H9 (cell line): Measurements from ENCODE around the gene COPS4. TPM values are rescaled to one million over a fixed set of nuclear protein-coding genes. Genes with fewer than 3 reads are reported as not detected.
A peak's percentile ranks its signal among the peaks of the same experiment; 100 is the strongest.

Source experiments
- DNase-seq: peaks from one replicate; pipeline ENCODE4 v3.0.0-alpha.2; 2017
- H2AFZ ChIP-seq: one replicate; pipeline ENCODE4 v1.6.1; 2013; ENCODE audit warnings: mild to moderate bottlenecking, low read length, control low read depth, moderate library complexity
- H2AK5ac ChIP-seq: 2 replicates; pipeline ENCODE4 v1.6.1; 2013; ENCODE audit warnings: low read length, control low read depth, mixed read lengths; ENCODE audit not compliant: insufficient read length
- H2BK120ac ChIP-seq: one replicate; pipeline ENCODE4 v1.6.1; 2013; ENCODE audit warnings: low read depth, mild to moderate bottlenecking, low read length, control low read depth, inconsistent platforms; ENCODE audit not compliant: poor library complexity, severe bottlenecking
- H2BK12ac ChIP-seq: 2 replicates; pipeline ENCODE4 v1.6.1; 2013; ENCODE audit warnings: low read length, control low read depth, mixed read lengths, low read depth; ENCODE audit not compliant: insufficient read length
- H2BK15ac ChIP-seq: 2 replicates; pipeline ENCODE4 v1.6.1; 2013; ENCODE audit warnings: low read depth, low read length, control low read depth
- H2BK20ac ChIP-seq: one replicate; pipeline ENCODE4 v1.6.1; 2013; ENCODE audit warnings: low read depth, mild to moderate bottlenecking, low read length, control low read depth, inconsistent platforms; ENCODE audit not compliant: poor library complexity, severe bottlenecking
- H2BK5ac ChIP-seq: 2 replicates; pipeline ENCODE4 v1.6.1; 2013; ENCODE audit warnings: low read length, control low read depth, mixed read lengths; ENCODE audit not compliant: insufficient read length
- H3K14ac ChIP-seq: 2 replicates; pipeline ENCODE4 v1.6.1; 2013; ENCODE audit warnings: low read length, control low read depth; ENCODE audit not compliant: insufficient read depth
- H3K18ac ChIP-seq: 2 replicates; pipeline ENCODE4 v1.6.1; 2013; ENCODE audit warnings: low read depth, mild to moderate bottlenecking, mixed read lengths, low read length, control low read depth; ENCODE audit not compliant: insufficient read length
- H3K23ac ChIP-seq: 2 replicates; pipeline ENCODE4 v1.6.1; 2013; ENCODE audit warnings: low read length, control low read depth, mixed read lengths, low read depth; ENCODE audit not compliant: insufficient read length
- H3K23me2 ChIP-seq: 2 replicates; pipeline ENCODE4 v1.6.1; 2013; ENCODE audit warnings: low read depth, mild to moderate bottlenecking, mixed read lengths, low read length, control low read depth; ENCODE audit not compliant: insufficient read length, poor library complexity, severe bottlenecking
- H3K27ac ChIP-seq: 2 replicates; pipeline ENCODE4 v1.5.1; 2013; ENCODE audit warnings: low read length, control low read depth, mixed read lengths, low read depth; ENCODE audit not compliant: insufficient read length
- H3K27me3 ChIP-seq: 2 replicates; pipeline ENCODE4 v1.6.1; 2013; ENCODE audit warnings: low read length, control low read depth, inconsistent platforms; ENCODE audit not compliant: insufficient read depth
- H3K4ac ChIP-seq: 2 replicates; pipeline ENCODE4 v1.6.1; 2013; ENCODE audit warnings: low read depth, mild to moderate bottlenecking, control low read depth, inconsistent platforms, low read length, moderate library complexity
- H3K4me1 ChIP-seq: 2 replicates; pipeline ENCODE4 v1.6.1; 2013; ENCODE audit warnings: low read length, control low read depth, inconsistent platforms; ENCODE audit not compliant: insufficient read depth
- H3K4me2 ChIP-seq: 2 replicates; pipeline ENCODE4 v1.6.1; 2013; ENCODE audit warnings: low read length, control low read depth, mixed read lengths; ENCODE audit not compliant: insufficient read length, insufficient read depth
- H3K56ac ChIP-seq: 2 replicates; pipeline ENCODE4 v1.6.1; 2013; ENCODE audit warnings: low read depth, mild to moderate bottlenecking, mixed read lengths, low read length, control low read depth; ENCODE audit not compliant: insufficient read length
- H3K79me1 ChIP-seq: 2 replicates; pipeline ENCODE4 v1.6.1; 2013; ENCODE audit warnings: low read depth, mild to moderate bottlenecking, moderate library complexity, low read length, control low read depth, inconsistent platforms; ENCODE audit not compliant: insufficient read depth, poor library complexity, severe bottlenecking
- H3K79me2 ChIP-seq: 2 replicates; pipeline ENCODE4 v1.6.1; 2013; ENCODE audit warnings: low read length, control low read depth, inconsistent platforms; ENCODE audit not compliant: insufficient read depth
- H3K9ac ChIP-seq: 2 replicates; pipeline ENCODE4 v1.6.1; 2013; ENCODE audit warnings: low read length, control low read depth, mixed read lengths; ENCODE audit not compliant: insufficient read length; ENCODE audit errors: extremely low read depth
- H3K9me3 ChIP-seq: one replicate; pipeline ENCODE4 v1.6.1; 2013; ENCODE audit warnings: low read depth, low read length, inconsistent platforms; ENCODE audit not compliant: control insufficient read depth
- H3T11ph ChIP-seq: one replicate; pipeline ENCODE4 v1.6.1; 2013; ENCODE audit warnings: mild to moderate bottlenecking, low read length, control low read depth, inconsistent platforms
- H4K20me1 ChIP-seq: one replicate; pipeline ENCODE4 v1.6.1; 2013; ENCODE audit not compliant: control insufficient read depth, insufficient read length, insufficient read depth
- H4K5ac ChIP-seq: 2 replicates; pipeline ENCODE4 v1.6.1; 2013; ENCODE audit warnings: low read depth, mild to moderate bottlenecking, mixed read lengths, low read length, control low read depth; ENCODE audit not compliant: insufficient read length
- H4K8ac ChIP-seq: replicated peaks from 2 replicates; pipeline ENCODE4 v1.6.1; 2013; ENCODE audit warnings: low read length, control low read depth, mixed read lengths, low read depth; ENCODE audit not compliant: insufficient read length
- H4K91ac ChIP-seq: 2 replicates; pipeline ENCODE4 v1.6.1; 2013; ENCODE audit warnings: low read depth, mild to moderate bottlenecking, moderate library complexity, mixed read lengths, low read length, control low read depth; ENCODE audit not compliant: insufficient read length
- H3K27ac Mint-ChIP-seq, 3 experiments: 2 replicates in 2 of 3; 3 replicates in 1 of 3; pipeline ENCODE4 v1.8.0; 2020 to 2021; ENCODE audit warnings: mixed read lengths in 3 of 3, mild to moderate bottlenecking in 1 of 3, moderate library complexity in 1 of 3
- H3K27me3 Mint-ChIP-seq: 2 replicates; pipeline ENCODE4 v1.8.0; 2021; ENCODE audit warnings: low read depth, mild to moderate bottlenecking, moderate library complexity, mixed read lengths
- H3K36me3 Mint-ChIP-seq, 3 experiments: 2 replicates in 2 of 3; 3 replicates in 1 of 3; pipeline ENCODE4 v1.8.0; 2020 to 2021; ENCODE audit warnings: low read depth in 3 of 3, mixed read lengths in 3 of 3; ENCODE audit not compliant: insufficient read depth in 1 of 3
- H3K4me1 Mint-ChIP-seq, 2 experiments: 2 replicates each; pipeline ENCODE4 v1.8.0; 2020; ENCODE audit warnings: mixed read lengths in 2 of 2
- H3K4me3 Mint-ChIP-seq, 2 experiments: 2 replicates in 1 of 2; 3 replicates in 1 of 2; pipeline ENCODE4 v1.8.0; 2020 to 2021; ENCODE audit warnings: mild to moderate bottlenecking in 2 of 2, mixed read lengths in 2 of 2, moderate library complexity in 1 of 2
- H3K9me3 Mint-ChIP-seq, 2 experiments: 2 replicates in 1 of 2; 3 replicates in 1 of 2; pipeline ENCODE4 v1.8.0; 2020; ENCODE audit warnings: mild to moderate bottlenecking in 2 of 2, mixed read lengths in 2 of 2, moderate library complexity in 1 of 2
- CTCF ChIP-seq: fragments of 200-600 bp; sonication (generic); conservative IDR thresholded peaks from 3 replicates; pipeline ENCODE4 v1.8.0; 2021; ENCODE audit warnings: antibody characterized with exemption, mild to moderate bottlenecking
- WGBS: extraction: QIAGEN DNeasy Blood & Tissue Kit; methylation state at CpG from one replicate; pipeline ENCODE4 v1.1.7; 2013; ENCODE audit warnings: missing lambda C conversion rate, low lambda C conversion rate, mixed read lengths; ENCODE audit not compliant: insufficient read length; ENCODE audit errors: extremely low coverage; 5-methylcytosine and 5-hydroxymethylcytosine counted together
- total RNA-seq: library from RNA; stranded (reverse); gene quantifications from 2 replicates; pipeline ENCODE4 v1.2.1, GENCODE V29; 2021

COPS4 gene
- total RNA-seq, 1 experiment from 2014 or later = 39.9 TPM

DNA sequence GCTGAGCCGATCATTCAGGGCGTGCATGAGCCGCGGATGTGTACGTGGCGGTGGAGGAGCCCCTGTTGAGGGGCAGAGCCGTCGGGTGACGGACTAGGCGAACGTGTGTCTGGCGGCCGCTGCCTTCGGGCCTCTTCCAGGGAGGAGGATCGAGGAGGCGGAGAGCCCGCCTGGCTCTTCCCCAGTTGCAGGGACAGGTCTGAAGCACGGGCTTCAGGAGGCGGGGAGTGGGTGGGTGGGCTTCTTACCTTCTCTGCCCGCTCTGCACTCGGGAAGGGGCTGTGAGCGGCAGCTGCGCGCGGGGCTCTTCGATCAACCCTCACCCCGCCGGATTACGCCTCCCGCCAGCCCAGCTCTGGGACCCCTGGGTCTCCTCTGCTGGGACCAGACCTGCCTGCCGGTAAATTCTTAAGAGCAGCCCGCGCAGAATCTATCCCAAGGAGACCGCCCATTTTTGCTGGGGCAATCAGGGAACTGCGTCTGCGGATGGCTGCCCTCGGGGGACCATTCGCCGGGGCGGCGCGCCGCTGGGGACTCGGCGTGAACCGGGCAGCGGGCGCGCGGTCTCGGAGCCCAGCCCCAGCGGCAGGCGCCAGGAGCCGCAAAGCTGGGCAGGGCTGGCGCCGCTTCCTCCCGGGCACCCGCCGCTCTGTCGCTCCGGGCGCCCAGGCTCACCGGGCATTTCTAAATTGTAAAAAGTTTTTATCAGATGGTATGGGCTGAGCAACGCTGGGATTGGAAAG lies 74.7 kb downstream of the COPS4 start:
- no peak overlapping the region for H2AFZ ChIP-seq
- H3K23me2 ChIP-seq = peaks cover 5% of the 10 kb centered on the region
- H3K9ac ChIP-seq = peak overlapping the region; percentile 25
- no peak overlapping the region for H4K5ac ChIP-seq
- H3K56ac ChIP-seq = no peak overlapping the region
- H2AK5ac ChIP-seq = no peak overlapping the region
- WGBS = no CpG with 5 or more reads among the region's 64 CpGs
- H3K14ac ChIP-seq = peak overlapping the region; percentile 59
- H2BK12ac ChIP-seq = no peak overlapping the region
- no peak overlapping the region for H2BK5ac ChIP-seq
- no peak overlapping the region for H3K27ac ChIP-seq
- H3K79me2 ChIP-seq = no peaks in the 10 kb centered on the region
- no peak for TF ChIP-seq CTCF
- no peak overlapping the region for H3T11ph ChIP-seq
- no peak overlapping the region for H3K23ac ChIP-seq
- peak overlapping the region; percentile 76 for H3K4me2 ChIP-seq
- peak overlapping the region; percentile 66 to 85 for H3K4me3 Mint-ChIP-seq
- H2BK15ac ChIP-seq = no peak overlapping the region
- DNase-seq = peak; percentile 67
- no peaks in the 10 kb centered on the region for H3K4me1 ChIP-seq
- H3K9me3 ChIP-seq = no peaks in the 10 kb centered on the region
- H2BK20ac ChIP-seq = no peak overlapping the region
- H3K4ac ChIP-seq = no peak overlapping the region
- no peak overlapping the region for H4K8ac ChIP-seq
- peaks cover 18% of the 10 kb centered on the region for H3K27me3 Mint-ChIP-seq
- no peaks in the 10 kb centered on the region for H3K36me3 Mint-ChIP-seq
- H3K27ac Mint-ChIP-seq = no peak overlapping the region
- H4K91ac ChIP-seq = no peak overlapping the region
- peak overlapping the region; percentile 13 for H3K18ac ChIP-seq
- no peaks in the 10 kb centered on the region; a peak in 1 of 5 replicates for H3K9me3 Mint-ChIP-seq
- H3K79me1 ChIP-seq = no peaks in the 10 kb centered on the region
- H2BK120ac ChIP-seq = no peak overlapping the region
- peaks cover 22% of the 10 kb centered on the region in 2 experiments for H3K4me1 Mint-ChIP-seq
- H3K27me3 ChIP-seq = no peaks in the 10 kb centered on the region
- no peaks in the 10 kb centered on the region for H4K20me1 ChIP-seq
